HepG2 (cell line): Measurements from ENCODE around the gene KCNB1. TPM values are rescaled to one million over a fixed set of nuclear protein-coding genes. Genes with fewer than 3 reads are reported as not detected.

ENCODE experiments used
- CEBPG ChIP-seq: IDR thresholded peaks from 2 replicates; pipeline ENCODE4 v1.6.1; 2016
- FOSL2 ChIP-seq: sonication (generic); formaldehyde crosslinking; IDR thresholded peaks from 2 replicates; pipeline ENCODE4 v1.4.0; 2020; ENCODE audit warnings: missing genetic modification reagents
- GLI4 ChIP-seq: sonication (generic); formaldehyde crosslinking; IDR thresholded peaks from 2 replicates; pipeline ENCODE4 v1.5.1; 2020; ENCODE audit warnings: missing genetic modification reagents, mild to moderate bottlenecking, moderate library complexity, borderline replicate concordance
- HNF4A ChIP-seq: sonication (generic); formaldehyde crosslinking; IDR thresholded peaks from 2 replicates; pipeline ENCODE4 v1.4.0; 2020; ENCODE audit warnings: missing genetic modification reagents
- IKZF1 ChIP-seq: fragments of 450-650 bp; IDR thresholded peaks from 2 replicates; pipeline ENCODE4 v1.7.1; 2016
- MED1 ChIP-seq: sonication (generic); formaldehyde crosslinking; IDR thresholded peaks from 2 replicates; pipeline ENCODE4 v1.4.0; 2020; ENCODE audit warnings: missing genetic modification reagents
- NR2F6 ChIP-seq, 2 experiments: IDR thresholded peaks; 2 replicates each; pipeline ENCODE4 v1.6.1; 2016; ENCODE audit warnings: antibody characterized with exemption in 1 of 2, mild to moderate bottlenecking in 1 of 2
- PPARG ChIP-seq: conservative IDR thresholded peaks from 2 replicates; pipeline ENCODE4 v1.6.1; 2016; ENCODE audit warnings: missing biosample characterization, missing genetic modification reagents
- RCOR2 ChIP-seq: IDR thresholded peaks from 2 replicates; pipeline ENCODE4 v1.6.1; 2016; ENCODE audit warnings: missing biosample characterization, missing genetic modification reagents
- RXRB ChIP-seq: IDR thresholded peaks from 2 replicates; pipeline ENCODE4 v1.6.1; 2016; ENCODE audit warnings: borderline replicate concordance, missing genetic modification reagents, missing compliant biosample characterization
- SALL1 ChIP-seq: sonication (generic); formaldehyde crosslinking; IDR thresholded peaks from 2 replicates; pipeline ENCODE4 v1.8.0; 2022; ENCODE audit warnings: mild to moderate bottlenecking, missing genetic modification reagents
- SIX1 ChIP-seq: sonication (generic); formaldehyde crosslinking; IDR thresholded peaks from 2 replicates; pipeline ENCODE4 v1.4.0; 2020; ENCODE audit warnings: missing genetic modification reagents, borderline replicate concordance
- ZFP62 ChIP-seq: sonication (generic); formaldehyde crosslinking; IDR thresholded peaks from 2 replicates; pipeline ENCODE4 v1.4.0; 2020; ENCODE audit warnings: missing genetic modification reagents
- ZNF564 ChIP-seq: sonication (generic); formaldehyde crosslinking; IDR thresholded peaks from 2 replicates; pipeline ENCODE4 v1.8.1; 2023; ENCODE audit warnings: mild to moderate bottlenecking, missing genetic modification reagents
- ZZZ3 ChIP-seq: sonication (generic); formaldehyde crosslinking; IDR thresholded peaks from 2 replicates; pipeline ENCODE4 v1.4.0; 2020; ENCODE audit warnings: missing genetic modification reagents, mild to moderate bottlenecking, borderline replicate concordance
- polyA plus RNA-seq, 8 experiments: library from polyadenylated mRNA; depleted of rRNA in 3 of 8; stranded (reverse) in 7 of 8; unstranded in 1 of 8; fragments of >200 nt; fragmentation: Illumina TruSeq in 4 of 8; extraction: Trizol in 4 of 8; gene quantifications; 2 replicates each; pipeline versions ENCODE4 v1.2.1 to v1.2.3, GENCODE V29; 2011 to 2016; ENCODE audit warnings: low read depth in 4 of 8, missing spikeins in 1 of 8, mixed read lengths in 1 of 8; ENCODE audit not compliant: insufficient read depth in 1 of 8
- total RNA-seq, 5 experiments: library from RNA; depleted of rRNA; stranded (reverse); fragments of >200 nt; fragmentation: Illumina TruSeq; extraction: Trizol; gene quantifications; 2 replicates each; pipeline ENCODE4 v1.2.3, GENCODE V29; 2016; ENCODE audit warnings: low read depth in 1 of 5
- TF ChIP-seq, protein P1 (sequence below): IDR thresholded peaks from 2 replicates; pipeline ENCODE4 v1.6.1; 2016; ENCODE audit warnings: low read depth, missing genetic modification reagents, missing compliant biosample characterization
- TF ChIP-seq, protein P2 (sequence below): IDR thresholded peaks from 2 replicates; pipeline ENCODE4 v1.6.1; 2016
- TF ChIP-seq, protein P3 (sequence below): IDR thresholded peaks from 2 replicates; pipeline ENCODE4 v1.6.1; 2016; ENCODE audit warnings: missing biosample characterization, missing genetic modification reagents, low read depth
- TF ChIP-seq, protein P4 (sequence below): sonication (generic); formaldehyde crosslinking; IDR thresholded peaks from 2 replicates; pipeline ENCODE4 v1.4.0; 2020; ENCODE audit warnings: missing genetic modification reagents, borderline replicate concordance

The KCNB1 gene
- total and polyA plus RNA-seq, 2 of the 13 experiments (the other 11 are each of a cell fraction or from before 2014, with no cell fraction given), result 0.02 TPM; not detected in 1

DNA sequence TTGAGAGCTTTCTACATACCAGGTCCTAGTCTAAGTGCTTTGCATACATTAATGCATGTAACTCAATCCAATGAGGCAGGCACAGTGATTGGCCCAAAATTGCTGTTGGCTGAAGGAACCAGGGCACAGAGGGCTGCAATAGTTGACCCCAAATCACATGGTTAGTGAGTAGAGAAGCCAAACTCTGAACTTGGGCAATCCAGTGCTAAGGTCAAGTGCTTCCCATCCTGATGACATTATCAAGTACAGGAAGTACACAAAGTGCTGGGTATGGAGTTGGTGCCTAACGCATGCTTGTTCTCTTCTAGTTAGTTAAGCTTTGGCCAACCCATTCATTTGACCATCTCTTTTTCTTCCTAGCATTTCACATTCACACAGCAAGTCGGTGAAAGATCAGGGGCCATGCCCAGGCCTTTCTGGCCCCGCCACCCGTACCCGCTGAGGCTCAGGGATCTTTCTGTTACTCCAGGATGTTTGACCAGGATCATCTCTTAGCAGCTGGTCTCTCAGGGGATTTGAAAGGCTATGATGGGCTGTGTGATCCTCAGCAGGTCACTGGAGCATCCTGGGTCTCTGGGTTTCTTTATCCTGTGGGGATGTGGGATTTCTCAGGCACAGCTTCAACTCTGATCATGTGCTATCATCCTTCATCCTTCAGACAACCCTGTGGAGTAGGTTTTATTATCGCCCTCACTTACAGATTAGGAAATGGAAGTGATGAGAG lies 7.0 kb downstream of the KCNB1 start (continued):
- TF ChIP-seq IKZF1 (no peak), CEBPG (0 out of 2 replicates have a peak, but pooled peaks have one; percentile 6), PPARG (CRISPR knock-in tag) (0 out of 2 replicates have a peak, but pooled peaks have one; percentile 18), SALL1 (CRISPR knock-in tag) (no peak), ZFP62 (CRISPR knock-in tag) (no peak), GLI4 (CRISPR knock-in tag) (no peak), ZNF564 (CRISPR knock-in tag) (no peak), RCOR2 (CRISPR knock-in tag) (no peak), FOSL2 (peak; percentile 21; the same call in 1 of the 2 replicates), ZZZ3 (CRISPR knock-in tag) (no peak), MED1 (no peak), HNF4A (peak; percentile 31; the same call in 1 of the 2 replicates), SIX1 (CRISPR knock-in tag) (no peak), RXRB (0 out of 2 replicates have a peak, but pooled peaks have one; percentile 11), NR2F6 (IDR thresholded peaks at IDR 0.05) (peak; percentile 41; the same call in 1 of the 2 replicates), NR2F6 (CRISPR knock-in tag; IDR thresholded peaks at IDR 0.05) (peak; percentile 15; the same call in 1 of the 2 replicates)
- TF ChIP-seq, protein P1, sequence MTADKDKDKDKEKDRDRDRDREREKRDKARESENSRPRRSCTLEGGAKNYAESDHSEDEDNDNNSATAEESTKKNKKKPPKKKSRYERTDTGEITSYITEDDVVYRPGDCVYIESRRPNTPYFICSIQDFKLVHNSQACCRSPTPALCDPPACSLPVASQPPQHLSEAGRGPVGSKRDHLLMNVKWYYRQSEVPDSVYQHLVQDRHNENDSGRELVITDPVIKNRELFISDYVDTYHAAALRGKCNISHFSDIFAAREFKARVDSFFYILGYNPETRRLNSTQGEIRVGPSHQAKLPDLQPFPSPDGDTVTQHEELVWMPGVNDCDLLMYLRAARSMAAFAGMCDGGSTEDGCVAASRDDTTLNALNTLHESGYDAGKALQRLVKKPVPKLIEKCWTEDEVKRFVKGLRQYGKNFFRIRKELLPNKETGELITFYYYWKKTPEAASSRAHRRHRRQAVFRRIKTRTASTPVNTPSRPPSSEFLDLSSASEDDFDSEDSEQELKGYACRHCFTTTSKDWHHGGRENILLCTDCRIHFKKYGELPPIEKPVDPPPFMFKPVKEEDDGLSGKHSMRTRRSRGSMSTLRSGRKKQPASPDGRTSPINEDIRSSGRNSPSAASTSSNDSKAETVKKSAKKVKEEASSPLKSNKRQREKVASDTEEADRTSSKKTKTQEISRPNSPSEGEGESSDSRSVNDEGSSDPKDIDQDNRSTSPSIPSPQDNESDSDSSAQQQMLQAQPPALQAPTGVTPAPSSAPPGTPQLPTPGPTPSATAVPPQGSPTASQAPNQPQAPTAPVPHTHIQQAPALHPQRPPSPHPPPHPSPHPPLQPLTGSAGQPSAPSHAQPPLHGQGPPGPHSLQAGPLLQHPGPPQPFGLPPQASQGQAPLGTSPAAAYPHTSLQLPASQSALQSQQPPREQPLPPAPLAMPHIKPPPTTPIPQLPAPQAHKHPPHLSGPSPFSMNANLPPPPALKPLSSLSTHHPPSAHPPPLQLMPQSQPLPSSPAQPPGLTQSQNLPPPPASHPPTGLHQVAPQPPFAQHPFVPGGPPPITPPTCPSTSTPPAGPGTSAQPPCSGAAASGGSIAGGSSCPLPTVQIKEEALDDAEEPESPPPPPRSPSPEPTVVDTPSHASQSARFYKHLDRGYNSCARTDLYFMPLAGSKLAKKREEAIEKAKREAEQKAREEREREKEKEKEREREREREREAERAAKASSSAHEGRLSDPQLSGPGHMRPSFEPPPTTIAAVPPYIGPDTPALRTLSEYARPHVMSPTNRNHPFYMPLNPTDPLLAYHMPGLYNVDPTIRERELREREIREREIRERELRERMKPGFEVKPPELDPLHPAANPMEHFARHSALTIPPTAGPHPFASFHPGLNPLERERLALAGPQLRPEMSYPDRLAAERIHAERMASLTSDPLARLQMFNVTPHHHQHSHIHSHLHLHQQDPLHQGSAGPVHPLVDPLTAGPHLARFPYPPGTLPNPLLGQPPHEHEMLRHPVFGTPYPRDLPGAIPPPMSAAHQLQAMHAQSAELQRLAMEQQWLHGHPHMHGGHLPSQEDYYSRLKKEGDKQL (CRISPR knock-in tag), result no peak
- TF ChIP-seq, protein P2, sequence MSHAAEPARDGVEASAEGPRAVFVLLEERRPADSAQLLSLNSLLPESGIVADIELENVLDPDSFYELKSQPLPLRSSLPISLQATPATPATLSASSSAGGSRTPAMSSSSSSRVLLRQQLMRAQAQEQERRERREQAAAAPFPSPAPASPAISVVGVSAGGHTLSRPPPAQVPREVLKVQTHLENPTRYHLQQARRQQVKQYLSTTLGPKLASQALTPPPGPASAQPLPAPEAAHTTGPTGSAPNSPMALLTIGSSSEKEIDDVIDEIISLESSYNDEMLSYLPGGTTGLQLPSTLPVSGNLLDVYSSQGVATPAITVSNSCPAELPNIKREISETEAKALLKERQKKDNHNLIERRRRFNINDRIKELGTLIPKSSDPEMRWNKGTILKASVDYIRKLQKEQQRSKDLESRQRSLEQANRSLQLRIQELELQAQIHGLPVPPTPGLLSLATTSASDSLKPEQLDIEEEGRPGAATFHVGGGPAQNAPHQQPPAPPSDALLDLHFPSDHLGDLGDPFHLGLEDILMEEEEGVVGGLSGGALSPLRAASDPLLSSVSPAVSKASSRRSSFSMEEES (CRISPR knock-in tag), result 0 out of 2 replicates have a peak, but pooled peaks have one; percentile 42
- TF ChIP-seq, protein P3, sequence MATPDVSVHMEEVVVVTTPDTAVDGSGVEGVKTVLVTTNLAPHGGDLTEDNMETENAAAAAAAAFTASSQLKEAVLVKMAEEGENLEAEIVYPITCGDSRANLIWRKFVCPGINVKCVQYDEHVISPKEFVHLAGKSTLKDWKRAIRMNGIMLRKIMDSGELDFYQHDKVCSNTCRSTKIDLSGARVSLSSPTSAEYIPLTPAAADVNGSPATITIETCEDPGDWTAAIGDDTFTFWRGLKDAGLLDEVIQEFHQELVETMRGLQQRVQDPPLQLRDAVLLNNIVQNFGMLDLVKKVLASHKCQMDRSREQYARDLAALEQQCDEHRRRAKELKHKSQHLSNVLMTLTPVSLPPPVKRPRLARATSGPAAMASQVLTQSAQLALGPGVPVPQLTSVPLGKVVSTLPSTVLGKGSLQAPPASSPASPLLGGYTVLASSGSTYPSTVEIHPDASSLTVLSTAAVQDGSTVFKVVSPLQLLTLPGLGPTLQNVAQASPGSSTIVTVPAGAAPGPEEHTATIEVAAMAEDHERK, result no peak
- TF ChIP-seq, protein P4, sequence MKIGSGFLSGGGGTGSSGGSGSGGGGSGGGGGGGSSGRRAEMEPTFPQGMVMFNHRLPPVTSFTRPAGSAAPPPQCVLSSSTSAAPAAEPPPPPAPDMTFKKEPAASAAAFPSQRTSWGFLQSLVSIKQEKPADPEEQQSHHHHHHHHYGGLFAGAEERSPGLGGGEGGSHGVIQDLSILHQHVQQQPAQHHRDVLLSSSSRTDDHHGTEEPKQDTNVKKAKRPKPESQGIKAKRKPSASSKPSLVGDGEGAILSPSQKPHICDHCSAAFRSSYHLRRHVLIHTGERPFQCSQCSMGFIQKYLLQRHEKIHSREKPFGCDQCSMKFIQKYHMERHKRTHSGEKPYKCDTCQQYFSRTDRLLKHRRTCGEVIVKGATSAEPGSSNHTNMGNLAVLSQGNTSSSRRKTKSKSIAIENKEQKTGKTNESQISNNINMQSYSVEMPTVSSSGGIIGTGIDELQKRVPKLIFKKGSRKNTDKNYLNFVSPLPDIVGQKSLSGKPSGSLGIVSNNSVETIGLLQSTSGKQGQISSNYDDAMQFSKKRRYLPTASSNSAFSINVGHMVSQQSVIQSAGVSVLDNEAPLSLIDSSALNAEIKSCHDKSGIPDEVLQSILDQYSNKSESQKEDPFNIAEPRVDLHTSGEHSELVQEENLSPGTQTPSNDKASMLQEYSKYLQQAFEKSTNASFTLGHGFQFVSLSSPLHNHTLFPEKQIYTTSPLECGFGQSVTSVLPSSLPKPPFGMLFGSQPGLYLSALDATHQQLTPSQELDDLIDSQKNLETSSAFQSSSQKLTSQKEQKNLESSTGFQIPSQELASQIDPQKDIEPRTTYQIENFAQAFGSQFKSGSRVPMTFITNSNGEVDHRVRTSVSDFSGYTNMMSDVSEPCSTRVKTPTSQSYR, result no peak
